HG02840 (cell line): ENCODE results near the gene BRPF3.

Experiments used
- ATAC-seq: cut with Tn5 transposase; IDR thresholded peaks from one replicate; pipeline ENCODE4 v1.9.1; 2021; ENCODE audit warnings: mild to moderate bottlenecking, moderate library complexity, moderate number of reproducible peaks; ENCODE audit not compliant: unreplicated experiment, low FRiP score

BRPF3 gene

GRCh38 chr6:36266913-36267644 lies 70.5 kb downstream of the BRPF3 start:
- ATAC-seq = no peak

DNA sequence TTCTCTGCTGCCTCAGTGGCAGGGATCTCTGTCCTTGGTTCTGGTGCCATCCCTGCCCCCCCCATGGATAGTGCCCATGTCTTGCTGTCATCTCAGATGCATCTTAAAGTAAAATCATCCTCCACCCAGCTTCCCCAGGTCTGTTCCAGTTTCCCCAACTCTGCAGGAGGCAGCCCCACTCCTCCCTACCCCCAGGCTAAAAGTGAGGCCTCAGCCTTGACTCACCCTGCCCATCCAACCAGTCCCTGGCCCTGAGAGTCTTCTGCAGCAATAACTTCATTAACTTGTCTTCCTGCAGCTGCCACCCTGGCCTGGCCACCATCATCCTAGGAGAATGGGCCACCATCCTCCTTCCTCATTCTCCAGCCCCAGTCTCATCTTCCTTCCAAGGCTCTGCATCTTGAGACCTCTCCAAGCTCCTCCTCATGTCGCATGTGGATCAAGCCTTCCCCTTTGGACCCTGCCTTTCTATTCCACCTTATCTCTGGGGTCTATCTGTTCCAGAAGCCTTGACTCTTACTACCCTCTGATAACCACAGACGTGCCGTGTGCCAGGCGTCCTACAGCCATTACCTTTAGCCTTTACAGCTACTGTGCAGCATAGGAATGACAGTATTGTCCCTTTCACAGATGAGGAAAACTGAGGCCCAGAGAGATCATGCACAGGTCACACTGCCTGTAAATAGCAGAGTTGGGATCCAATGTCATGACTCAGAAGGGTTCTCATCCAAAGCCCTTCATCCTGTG lies 71.4 kb downstream of the BRPF3 start:
- ATAC-seq = no peak

- ATAC-seq = no peak
Measured at GRCh38 chr6:36268478-36269275, 72.1 kb downstream of the BRPF3 start.

DNA sequence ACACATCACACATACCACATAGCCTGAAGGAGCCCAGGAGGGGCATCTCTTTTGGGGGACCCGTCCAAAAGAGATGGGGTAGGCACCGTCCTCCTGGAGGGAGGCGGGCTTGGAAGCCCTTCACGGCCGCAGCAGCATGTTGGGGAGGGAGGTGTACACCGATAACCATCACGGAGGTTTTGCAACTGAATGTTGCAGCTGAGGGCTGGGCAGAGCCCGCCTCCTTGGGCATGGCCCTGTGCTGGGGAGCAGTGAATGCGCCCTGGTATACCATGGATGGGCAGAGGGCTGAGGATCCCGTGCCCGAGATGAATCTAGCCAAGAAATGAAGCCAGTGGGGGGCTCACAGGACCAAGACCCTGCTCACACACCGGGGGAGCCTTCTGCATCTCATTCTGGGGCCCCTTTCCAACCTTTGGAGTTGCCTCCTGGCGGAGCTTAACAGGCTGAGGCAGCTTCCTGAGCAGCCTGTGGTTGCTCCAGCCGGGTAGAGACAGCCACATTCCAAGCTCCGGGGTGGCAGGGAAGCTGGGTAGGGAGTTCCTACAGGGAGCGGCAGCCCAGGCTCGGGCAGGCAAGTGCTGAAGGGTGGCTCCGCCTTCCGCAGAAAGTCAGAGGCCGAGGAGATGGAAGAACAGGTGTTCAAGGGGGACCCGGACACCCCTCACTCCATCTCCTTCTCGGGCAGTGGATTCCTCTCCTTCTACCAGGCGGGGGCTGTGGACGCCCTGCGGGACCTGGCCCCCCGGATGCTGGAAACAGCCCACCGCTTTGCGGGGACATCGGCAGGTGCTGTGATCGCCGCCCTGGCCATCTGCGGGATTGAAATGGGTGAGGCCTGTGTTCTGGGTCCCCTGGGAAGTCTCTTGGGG lies 73.5 kb downstream of the BRPF3 start, which contains the start of gene PNPLA1:
Gene PNPLA1 (plus strand): TSS at position 227 of the 872 bp plus-strand sequence. CDS start 400 bp downstream, at position 627.
- ATAC-seq = no peak

GRCh38 chr6:36272234-36272633 lies 75.7 kb downstream of the BRPF3 start:
- ATAC-seq = no peak

DNA sequence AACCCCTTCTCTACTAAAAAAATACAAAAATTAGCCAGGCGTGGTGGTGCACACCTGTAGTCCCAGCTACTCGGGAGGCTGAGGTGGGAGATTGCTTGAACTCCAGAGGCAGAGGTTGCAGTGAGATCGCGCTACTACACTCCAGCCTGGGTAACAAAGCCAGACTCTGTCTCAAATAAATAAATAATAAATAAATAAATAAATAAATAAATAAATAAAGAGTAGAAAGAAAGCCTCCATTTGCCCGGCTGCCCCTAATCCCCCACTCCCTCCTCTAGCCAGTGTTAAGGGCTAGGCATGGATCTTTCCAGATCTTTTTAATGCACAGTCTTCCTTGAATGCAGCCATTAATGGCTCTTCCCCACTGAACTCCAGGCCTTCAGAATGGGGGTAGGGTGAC lies 76.5 kb downstream of the BRPF3 start:
- no peak for ATAC-seq

- ATAC-seq = no peak
Measured at GRCh38 chr6:36273802-36274514, 77.4 kb downstream of the BRPF3 start.

DNA sequence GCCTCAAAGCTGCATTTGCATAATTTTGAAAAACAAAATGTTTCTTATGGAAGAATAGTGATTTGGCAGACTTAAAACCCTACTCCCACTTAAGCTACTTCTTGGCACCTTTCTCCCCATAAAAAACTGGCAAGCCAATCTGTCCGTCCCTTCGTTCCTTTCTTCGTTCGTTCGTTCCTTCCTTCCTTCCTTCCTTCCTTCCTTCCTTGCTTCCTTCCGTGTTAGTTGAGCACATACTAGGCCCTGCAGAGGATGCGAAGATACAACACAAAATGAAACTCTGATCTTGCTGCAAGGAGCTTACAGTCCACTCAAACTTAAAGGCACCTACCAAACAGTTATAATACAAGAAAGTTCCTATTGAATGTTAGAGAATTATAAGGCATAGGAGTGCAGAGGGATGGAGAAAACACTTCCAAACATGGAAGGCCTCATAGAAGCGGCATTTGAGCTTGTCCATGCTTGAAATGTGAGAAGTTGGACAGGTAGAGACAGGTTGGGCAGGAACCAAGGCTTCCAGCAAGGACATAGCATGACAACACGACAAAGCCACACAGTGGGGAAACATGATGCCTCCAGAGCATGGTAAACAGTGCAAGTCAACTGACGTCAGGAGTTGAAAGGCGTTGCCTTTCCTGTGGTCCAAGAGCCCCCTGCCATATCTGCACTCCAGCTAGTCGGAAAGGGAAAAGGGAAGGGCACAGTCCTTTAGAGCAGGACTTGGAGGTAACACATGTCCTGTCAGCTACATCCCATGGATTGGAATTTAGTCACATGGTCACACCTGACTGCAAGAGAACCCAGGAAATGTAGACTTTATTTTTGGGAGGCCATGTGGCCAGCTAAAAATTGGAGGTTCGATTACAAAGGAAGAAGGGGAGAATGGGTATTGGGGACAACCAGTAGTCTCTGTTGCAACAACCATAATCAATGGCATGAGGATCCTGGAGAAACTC lies 80.3 kb downstream of the BRPF3 start:
- no peak for ATAC-seq

DNA sequence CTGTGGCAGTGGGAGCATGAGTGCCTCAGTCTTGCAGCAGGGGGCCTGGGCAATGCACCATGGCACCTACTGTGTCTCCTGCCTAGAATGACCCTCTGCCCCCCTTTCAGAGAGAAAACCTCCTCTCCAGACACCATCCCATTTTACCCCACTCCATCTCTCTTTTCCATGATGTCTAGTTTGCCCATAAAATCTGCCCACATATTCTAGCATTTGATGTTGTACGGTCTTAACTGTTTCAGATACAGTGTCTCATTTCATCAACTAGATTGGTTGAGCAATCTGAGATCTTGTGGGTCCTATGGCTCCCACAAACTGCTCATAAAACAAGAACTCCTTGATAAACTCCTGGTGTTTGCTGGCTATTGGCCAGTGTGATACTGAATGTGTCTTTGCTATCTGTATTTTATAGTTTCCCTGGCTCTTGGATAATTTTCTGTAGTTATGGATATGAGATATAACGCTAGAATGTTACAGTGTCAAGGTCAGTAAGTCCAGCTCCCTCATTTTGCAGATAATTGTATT lies 81.5 kb downstream of the BRPF3 start:
- no peak for ATAC-seq

GRCh38 chr6:36280467-36280866 lies 83.9 kb downstream of the BRPF3 start:
- no peak for ATAC-seq

DNA sequence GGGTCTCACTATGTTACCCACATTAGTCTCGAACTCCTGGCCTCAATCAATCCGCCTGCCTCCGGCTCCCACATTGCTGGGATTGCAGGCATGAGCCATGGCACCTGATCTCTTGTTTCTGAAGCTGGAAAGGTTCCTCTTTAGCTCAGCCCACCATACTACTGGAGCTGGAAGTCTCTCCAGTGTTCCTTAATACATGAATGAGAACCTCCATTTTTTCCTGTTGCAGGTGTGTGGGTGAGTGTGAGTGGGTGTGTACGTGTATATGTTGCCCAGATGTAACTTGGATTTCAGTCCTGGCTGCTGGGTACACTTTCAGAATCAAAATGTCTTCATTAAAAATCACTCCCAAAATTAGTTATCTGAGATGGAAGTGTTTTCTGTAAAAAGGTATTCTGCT lies 84.4 kb downstream of the BRPF3 start:
- no peak for ATAC-seq
